Stimulated activated CD8-positive, alpha-beta memory T cell treated with anti-CD3 and anti-CD28 coated beads, Interleukin-4, amount 100 ng/mL, for 24 hours (primary cell): ENCODE data around the gene HRG.

Experiments used
- DNase-seq: peaks from one replicate; pipeline ENCODE4 v3.0.0-alpha.2; 2020; ENCODE audit warnings: low read depth

The HRG gene

DNA sequence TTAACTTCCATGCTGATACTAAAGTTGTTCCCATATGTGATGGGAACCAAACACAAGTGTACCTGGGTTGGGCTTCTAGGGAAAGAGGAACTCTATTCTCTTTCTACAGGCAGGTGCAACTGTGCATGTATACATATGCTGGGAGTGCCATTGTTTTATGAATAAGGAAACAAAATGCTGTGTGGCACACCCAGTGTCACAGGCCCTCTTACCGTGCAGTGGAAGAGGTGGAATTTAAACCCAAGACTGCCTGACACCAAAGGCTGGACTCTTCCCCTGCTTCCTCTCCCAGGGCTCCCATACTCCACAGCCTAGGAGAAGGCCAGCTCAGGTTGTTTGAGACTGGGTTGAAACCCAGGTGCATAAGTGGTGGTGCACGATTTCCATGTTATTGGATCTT is 27.6 kb upstream of the HRG start:
- no peak for DNase-seq

DNA sequence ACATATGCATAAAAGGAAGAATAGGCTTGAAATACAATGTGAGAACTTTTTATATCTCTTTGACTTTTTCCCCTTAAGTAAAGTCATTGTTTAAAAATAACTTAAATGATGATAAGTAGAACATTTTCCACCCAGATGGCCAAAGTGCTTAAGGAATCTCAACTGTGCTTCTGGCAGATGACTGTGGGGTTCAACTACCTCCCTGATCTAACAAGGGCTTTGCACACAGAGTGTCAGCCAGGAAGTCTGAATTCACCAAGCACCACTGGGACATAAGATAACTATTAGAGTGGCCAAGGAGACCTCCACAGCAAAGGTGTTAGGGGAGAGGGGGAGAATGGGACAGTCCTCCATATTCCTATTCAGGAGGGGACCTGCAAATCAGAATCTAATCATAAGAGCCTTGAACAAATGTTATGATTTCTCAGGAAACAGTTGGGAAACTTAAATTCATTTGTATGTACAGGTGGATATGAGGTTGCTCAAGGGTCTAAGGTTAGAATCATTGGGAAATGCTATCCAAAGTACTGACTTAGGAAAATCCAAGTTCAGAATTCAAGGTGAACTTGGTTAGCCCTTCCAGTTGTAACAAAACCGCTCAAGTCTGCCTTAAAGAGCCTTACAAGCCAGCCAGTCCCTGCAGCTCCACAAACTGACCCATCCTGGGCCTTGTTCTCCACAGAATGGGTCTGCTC is 25.9 kb upstream of the HRG start, which contains the start of gene FETUB:
TSS of gene FETUB (plus strand) at position 622 of the 695 bp plus-strand sequence. CDS start at position 684, 62 bp downstream.
- DNase-seq = no peak

DNA sequence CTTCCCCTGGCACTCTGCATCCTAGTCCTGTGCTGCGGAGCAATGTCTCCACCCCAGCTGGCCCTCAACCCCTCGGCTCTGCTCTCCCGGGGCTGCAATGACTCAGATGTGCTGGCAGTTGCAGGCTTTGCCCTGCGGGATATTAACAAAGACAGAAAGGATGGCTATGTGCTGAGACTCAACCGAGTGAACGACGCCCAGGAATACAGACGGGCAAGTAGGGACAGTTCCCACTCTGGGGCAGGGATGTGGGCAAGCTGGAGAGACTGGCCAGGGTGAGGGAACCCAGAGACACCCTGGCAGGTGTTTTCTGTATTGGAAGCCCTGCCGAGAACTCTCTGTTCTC is 25.4 kb upstream of the HRG start:
- no peak for DNase-seq

DNA sequence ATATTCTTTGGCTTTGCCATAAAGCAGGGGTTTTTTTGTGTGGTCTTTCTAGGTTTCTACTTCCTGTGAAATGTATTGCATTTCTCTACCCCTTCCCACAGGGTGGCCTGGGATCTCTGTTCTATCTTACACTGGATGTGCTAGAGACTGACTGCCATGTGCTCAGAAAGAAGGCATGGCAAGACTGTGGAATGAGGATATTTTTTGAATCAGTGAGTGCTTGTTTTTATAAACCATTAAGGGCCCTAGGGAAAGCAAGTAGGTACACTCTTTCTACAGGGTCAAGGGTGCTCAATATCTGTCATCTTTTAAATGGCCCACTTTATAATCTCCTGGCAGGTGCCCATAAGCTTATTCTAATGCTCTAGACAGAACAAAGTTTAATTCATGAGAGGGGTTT is 24.9 kb upstream of the HRG start:
- no peak for DNase-seq

DNA sequence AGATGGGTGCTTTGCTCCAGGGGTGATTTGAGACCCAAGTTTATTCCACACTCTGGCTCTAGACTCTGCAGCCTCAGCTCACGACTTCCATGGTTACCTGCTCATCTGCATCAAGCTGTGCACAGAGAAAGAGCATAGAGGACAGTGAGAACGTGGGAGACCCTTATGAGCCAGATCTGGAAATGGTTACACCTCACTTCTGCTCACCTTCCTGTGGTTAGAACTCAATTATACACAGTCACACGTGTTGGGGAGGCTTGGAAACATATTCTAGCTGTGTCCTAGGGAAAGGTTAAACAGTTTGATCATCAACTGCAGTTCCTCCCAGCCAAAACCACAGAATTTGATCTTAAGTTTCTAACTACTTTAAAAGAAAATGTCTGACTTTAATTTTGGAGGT is 23.8 kb upstream of the HRG start:
- no peak for DNase-seq

DNA sequence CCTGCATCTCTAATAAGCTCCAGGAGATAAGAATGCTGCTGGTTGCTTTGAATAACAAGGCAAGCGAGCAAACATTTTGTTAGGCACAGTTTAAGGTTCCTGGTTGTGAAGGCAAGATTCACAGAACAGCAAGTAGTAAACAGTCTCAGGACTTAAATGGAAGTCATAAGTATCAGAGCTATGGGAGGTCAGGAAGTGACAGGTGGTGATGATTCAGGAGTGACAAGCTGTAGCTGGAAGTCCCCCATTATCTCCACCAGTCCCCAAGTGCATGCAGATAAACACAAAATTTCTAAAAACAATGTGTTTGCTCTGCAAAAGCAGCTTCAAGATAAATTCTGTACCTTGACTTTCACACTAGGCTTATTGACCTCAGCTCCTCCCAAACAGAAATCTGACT is 22.3 kb upstream of the HRG start:
- DNase-seq = no peak

DNA sequence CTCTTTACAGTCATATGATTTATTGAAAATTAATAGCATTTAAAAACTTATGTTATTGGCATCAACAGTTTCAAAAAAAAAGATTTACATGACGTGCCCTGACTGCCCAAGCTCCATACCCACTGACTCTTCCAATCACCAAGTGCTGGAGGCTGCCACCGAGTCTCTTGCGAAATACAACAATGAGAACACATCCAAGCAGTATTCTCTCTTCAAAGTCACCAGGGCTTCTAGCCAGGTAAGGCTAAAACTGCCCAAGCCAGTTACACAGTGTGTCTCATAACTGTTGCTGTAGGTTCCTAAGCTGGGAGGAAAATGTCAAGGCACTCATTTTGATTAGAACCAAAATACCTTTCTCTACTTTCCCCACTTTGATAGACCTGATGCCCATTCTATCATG is 21.1 kb upstream of the HRG start:
- no peak for DNase-seq

DNA sequence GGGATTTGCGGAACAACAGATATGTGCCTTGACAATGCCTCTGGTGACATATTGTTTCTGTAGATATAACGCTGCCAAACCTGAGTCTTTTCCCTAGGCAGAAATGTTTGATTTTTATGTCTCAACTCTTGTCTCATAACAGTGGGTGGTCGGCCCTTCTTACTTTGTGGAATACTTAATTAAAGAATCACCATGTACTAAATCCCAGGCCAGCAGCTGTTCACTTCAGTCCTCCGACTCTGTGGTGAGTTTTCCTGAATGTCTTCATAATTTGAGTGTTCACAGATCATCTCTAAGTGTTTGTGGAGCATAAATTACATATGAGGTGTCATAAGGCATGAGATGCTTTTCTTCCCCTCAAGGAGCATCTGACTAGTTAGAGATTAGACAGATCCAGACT is 19.7 kb upstream of the HRG start:
- no peak for DNase-seq

DNA sequence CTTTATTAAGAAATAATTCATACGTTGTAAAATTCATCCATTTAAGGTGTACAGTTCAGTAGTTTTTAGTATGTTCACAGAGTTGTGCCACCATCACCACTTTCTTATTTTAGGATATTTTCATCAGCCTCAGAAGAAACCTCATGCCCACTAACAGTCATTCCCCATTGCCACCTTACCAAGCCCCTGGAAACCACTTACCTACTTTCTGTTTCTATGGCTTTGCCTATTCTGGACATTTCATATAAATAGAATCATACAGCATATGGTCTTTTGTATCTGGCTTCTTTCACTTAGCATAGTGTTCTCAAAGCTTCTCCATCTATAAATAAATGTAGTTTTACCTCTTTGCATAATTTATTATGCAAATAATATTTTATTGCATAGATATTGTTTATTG is 19.0 kb upstream of the HRG start:
- no peak for DNase-seq

DNA sequence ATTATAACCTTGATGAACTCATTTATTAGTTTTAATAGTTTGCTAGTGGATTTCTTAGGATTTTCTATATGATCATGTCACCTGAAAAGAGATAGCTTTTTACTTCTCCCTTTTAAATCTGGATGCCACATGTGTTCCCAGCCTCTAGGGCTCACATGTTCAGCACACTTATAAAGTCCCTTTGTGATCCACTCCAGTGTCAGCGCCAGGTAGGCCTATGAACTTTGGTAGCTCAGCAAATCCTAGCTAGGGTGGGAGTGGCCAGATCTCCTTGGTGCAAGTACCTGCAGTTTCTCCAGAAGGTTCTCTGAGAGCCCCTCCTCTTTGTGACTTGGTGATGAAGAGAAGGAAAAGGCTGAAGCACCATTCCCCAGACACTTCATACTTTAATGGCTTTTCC is 17.0 kb upstream of the HRG start:
- DNase-seq = no peak

DNA sequence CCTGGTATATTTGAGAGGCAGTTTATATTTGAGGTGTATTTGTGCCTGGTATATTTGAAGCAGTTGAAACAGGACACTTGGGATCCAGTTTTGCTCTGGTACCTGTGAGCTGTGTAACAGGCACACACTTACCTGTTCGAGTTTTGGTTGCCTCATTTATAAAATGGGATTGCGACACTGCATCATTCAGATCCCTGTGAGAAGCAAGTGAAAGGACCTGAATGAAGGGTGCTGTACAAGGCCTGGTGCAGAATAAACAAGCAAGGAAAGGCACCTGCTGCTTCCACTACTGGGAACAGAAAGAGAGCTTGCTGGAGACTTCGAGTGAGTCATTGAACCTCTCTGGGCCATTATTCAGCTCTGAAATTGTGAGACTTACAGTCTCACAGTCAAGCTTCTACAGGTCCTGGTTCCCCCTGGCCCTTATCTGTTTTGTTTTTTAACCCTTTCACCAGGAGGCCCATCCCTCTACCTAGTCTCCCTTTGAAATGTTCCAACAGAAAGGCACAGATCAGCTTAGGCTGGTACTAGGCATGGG is 14.1 kb upstream of the HRG start:
- DNase-seq = no peak

DNA sequence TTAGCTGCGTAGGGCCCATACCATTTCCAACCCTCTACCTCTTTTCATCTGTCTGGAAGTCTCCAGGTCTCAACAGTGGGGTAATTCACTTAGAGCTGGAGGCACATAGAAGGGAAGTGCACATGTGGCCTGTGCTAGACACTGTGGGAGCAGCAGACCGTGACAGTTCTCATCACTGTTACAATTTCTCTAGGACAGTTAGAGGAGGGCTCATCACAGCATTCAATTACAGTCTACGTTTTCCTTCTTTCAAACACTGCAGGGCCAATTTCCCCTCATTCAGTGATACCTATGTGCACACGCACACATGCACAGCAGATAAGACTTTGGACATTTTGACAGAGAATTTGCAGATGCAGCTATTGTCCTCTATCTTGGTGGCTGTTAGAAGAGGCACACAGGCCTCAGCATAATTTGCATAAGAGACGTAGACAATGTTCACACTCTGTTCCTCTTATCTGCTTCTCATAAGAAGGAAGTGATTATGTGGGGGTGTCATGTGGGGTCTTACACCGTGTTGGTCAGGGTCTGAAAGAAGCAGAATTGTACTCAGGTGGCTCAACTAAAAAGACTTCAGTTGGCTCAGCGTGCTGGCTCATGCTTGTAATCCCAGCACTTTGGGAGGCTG is 12.6 kb upstream of the HRG start:
- DNase-seq = no peak

DNA sequence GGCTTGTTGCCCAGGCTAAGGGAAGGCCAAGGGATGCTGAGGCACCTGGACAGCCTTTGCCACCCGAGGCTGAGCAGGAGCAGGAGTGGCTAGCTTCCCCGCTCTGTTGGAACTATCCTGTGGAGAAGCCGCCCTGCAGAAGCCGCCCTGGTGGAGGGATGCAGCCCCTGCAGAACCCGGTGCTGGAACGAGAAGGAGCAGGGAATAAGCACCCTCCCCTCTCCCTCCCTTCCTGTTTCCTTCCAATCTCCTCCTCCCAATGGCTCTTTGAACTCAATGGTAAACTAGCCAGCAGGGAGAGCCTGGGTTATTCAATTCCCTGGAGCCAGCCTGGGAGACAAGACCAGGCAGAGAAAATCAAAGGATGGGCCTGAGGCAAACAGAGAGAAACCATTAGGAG is 11.8 kb upstream of the HRG start:
- no peak for DNase-seq

DNA sequence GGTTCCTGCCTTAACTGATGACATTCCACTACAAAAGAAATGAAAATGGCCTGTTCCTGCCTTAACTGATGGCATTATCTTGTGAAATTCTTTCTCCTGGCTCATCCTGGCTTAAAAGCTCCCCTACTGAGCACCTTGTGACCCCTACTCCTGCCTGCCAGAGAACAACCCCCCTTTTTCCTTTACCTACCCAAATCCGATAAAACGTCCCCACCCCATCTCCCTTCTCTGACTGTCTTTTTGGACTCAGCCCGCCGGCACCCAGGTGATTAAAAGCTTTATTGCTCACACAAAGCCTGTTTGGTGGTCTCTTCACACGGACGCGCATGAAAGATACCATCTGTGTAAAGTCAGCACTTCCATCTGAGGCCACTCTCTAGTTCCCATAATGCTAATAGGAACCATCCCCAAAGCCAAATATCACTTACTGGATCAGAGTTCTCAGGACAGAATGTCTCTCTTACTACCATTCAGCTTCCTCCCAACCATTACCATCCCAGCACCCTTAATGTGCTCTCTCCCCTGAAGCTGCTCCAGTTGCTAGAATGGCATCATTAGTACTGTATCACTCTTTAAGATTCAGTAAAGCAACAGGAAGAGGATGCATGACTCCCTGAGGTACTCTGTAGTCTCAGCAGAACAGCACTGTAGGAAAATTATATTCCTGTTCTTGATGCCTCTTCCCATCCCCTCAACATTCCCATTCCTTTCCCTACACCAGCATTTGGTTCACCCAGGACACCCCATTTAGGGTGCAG is 2.3 kb upstream of the HRG start:
- no peak for DNase-seq

DNA sequence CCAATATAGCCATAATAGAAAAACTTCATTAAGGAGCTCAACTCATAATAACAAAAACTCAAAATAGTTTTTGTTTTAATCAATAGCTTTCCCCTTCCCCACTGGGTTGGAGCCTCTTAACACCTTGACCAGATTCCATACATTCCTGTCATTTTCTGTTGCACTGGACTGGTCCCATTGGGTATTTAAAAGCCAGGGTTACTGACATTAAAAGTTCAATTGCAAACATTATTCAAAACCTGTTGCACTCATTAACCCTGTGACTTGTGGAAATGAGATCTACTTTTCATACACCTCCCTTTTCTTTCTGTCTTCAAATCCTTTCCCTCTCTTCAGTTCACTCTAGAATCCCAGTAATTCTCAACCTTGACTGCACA is 1.7 kb upstream of the HRG start:
- no peak for DNase-seq

DNA sequence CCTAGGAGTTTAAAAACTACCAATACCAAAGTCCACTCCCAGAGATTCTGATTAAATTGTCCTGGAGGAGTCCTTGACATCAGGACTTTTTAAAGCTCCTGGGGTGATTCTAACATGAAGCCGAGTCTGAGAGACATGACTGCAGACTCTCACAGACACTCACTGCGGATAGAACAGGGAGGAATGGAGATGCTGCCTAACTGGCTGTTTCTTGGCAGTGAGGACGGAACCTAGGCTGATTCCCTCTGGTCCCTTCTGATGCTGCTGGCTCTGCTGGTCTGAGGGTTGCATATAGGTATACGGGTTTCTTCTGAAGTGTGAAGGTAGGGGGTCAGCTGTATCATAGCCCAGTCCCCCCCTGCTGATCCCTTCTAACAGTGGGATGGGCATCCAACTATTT is 1.3 kb upstream of the HRG start:
- no peak for DNase-seq

DNA sequence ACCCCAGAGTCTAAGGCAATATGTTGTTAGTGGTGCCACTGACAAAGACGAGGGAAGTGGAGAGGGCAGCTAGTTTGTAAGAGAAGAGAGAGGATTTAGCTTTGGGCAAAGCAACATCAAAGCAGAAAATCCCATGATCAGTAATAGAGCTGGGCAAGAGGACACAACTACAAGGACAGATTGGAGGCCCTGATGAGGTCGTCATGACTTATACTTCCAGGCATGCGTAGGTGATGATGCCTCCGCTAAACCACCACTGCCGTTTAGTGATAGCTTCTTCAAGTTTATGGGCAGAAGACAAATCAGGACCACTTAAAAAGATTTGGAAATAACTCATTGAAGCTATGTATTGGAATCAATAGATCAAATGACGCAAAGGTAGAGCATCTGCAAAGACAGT is 2.6 kb downstream of the HRG start:
- no peak for DNase-seq

DNA sequence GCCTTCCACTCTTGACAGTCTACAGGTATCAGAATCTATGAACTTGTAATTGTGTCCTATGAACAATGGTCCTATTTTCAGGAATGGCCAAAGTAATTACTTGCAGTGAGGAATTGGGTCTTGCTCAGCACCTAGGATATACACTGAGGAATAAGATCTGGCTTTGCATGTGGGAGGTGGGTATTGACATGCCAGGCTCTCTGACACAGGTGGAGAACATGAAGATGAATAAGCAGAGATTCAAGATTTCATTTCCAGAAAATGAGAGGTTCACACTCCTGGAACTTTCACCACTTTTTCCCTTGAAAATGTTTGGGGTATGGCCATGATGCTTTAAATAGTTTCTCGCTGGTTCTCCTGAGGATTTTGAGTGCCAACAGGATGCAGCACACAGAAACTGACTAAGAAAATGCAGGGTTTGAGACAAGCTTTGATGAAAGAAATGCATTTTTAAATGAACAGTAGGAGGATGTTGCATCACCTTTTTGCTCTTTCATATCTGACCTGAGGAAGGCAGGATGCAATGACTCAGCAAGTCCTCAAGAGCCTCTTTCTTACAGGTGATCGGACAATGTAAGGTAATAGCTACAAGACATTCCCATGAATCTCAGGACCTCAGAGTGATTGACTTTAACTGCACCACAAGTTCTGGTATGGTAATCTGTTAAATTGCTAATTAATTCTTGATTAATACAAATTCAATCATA is 3.7 kb downstream of the HRG start:
- DNase-seq = no peak

DNA sequence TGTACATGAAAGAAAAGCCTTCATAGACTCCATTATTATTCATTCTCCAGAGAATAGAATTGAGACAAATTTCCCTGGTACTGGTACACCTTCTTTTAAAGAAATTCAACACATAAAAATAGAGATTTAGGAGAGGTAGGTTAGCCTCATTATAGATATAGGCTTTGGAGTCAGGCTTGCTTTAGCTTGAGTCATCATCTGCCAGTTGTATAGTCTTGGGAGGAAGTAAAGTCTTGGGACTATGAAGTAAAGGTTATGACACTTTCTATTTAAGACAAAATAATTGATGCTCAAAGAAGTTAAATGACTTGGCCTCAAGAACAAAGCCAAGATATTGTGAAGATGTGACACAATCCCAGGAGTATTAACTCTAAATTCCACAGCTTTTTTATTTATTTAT is 4.3 kb downstream of the HRG start:
- no peak for DNase-seq

DNA sequence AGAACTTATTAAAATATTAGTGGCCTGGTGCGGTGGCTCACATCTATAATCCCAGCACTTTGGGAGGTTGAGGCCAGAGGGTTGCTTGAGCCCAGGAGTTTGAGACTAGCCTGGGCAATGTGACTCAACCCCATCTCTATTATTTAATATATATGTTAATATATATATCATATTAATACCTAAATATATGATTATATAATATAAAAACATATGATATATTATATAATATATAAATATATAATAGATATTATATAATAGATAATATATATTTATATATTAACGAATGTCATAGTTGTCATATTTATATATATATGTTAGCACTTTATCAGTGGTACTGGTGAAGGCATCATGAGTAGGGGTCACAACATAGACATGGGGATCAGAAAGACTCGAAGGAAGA is 5.2 kb downstream of the HRG start:
- DNase-seq = no peak

DNA sequence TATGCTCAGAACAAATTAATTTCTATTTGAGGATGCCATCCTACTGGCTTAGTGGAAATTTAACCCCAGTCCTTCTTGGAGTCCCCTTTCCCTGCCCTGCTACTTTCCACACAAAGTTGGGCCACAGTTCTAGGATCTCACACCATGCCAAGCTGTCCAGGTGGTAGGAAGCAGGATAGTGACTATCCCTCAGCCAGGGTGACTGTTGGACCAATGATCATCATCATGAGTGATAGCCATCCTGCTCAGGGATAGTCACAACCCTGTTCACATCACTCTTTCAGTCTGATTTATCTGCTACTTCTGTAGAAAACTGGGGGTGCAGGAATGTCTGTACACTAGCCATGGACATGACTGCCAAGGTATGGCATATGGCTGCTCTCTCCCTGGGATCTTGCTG is 12.8 kb downstream of the HRG start:
- no peak for DNase-seq

DNA sequence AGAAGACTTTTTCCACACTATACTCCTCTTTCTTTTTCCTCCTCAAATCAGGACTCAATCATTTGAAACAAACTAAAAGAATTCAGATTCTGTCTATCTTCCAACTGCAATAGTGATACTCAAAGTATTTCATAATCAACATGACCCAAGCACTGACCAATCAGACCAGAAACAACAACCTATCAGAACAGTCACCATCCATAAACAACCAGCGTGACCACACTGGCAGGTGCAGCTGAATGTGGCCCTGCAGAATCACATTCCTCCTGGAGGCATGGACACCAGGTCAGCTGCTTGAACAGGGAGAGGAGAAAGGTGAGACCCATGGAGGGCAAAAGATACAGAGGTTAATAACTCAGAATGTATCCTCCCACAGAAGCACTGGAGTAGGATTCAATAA is 13.3 kb downstream of the HRG start:
- no peak for DNase-seq

DNA sequence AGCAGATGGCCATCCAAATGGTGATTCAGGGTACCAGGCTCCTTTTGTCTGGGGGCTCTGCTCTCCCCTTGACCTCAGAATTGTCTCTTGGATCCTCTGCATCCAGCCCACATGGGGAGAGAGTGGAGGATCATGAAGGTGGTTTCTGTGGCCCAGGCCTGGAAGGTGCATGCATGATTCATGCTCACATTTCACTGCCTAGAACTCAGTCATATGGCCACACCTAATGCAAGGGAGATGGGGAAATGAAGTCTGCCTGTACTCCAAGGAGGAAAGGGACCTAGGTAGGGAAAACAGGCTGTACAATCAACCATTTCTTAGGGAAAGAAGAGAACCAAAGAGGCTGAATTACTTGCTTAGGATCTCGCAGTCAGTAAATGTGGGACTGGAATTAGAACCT is 15.1 kb downstream of the HRG start:
- no peak for DNase-seq
